Measurements from ENCODE around the gene PROKR1.
"Not testable (repeated sequence)": the region's sequence is repeated elsewhere in the genome, so short reads cannot be mapped to it uniquely, and the experiment has no call there.

The PROKR1 gene

DNA sequence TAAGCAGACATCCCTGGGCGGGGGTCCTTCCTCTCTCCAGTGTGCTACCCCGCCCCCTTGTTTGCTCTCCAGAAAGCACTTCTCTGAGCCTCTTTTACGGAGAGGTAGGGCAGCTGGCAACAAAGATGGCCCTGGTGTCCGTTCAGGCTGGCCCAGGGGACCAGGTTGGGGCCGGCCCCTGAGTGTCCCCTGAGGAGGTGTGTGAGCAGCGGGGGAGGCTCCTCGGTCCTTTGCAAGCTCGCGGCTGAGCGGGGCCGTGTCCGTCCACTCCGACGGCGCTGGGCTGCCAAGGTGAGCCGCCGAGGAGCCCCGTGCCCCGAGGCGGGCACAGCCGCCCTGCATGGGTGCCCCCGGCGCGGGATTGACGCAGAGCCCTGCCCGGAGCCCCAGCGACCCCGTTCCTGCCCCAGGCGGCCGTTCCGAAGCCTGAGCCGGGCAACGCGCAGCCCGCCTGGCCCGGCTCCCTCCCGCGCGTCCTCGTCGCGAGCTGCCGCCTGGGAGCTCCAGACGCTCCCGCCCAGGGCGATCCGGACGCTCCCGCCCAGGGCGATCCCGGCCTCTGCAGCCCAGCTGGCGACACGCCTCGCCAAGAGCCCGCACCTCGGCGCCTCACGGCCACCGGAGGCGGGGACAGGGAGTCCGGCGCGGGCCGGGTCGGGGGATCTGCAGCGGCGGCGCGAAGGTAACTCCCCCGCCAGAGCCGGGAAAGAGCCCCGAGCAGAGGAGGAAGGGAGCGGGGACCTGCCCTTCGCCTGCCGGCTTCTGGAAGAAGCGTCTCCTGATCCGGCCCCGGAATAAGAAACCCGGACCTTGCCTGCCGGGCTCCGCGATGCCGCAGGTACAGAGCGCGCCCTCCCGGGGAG is at the start of gene PROKR1:
Gene PROKR1 (plus strand): TSS at position 569 of the 863 bp plus-strand sequence. CDS start 2,243 bp downstream, outside the sequence.
- no peak for DNase-seq

DNA sequence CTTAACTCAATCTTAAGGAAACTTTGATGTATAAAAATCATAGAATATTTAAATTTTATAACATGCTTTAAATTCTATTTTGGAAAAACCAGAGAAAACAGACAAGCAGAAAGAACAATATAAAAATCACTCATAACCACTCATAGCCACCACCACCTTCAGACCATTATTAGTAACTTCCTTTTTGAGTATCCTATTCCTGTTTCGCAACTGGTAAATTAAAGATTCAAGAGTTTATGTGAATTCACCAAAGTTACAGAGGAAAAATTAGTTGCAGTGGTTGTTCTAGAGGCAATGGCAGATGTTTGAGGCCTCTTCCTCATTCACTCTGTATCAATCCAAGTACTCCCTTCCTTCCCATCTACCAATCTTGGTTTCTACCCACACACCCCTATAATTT is 49.3 kb upstream of the PROKR1 start:
- no peak for DNase-seq

DNA sequence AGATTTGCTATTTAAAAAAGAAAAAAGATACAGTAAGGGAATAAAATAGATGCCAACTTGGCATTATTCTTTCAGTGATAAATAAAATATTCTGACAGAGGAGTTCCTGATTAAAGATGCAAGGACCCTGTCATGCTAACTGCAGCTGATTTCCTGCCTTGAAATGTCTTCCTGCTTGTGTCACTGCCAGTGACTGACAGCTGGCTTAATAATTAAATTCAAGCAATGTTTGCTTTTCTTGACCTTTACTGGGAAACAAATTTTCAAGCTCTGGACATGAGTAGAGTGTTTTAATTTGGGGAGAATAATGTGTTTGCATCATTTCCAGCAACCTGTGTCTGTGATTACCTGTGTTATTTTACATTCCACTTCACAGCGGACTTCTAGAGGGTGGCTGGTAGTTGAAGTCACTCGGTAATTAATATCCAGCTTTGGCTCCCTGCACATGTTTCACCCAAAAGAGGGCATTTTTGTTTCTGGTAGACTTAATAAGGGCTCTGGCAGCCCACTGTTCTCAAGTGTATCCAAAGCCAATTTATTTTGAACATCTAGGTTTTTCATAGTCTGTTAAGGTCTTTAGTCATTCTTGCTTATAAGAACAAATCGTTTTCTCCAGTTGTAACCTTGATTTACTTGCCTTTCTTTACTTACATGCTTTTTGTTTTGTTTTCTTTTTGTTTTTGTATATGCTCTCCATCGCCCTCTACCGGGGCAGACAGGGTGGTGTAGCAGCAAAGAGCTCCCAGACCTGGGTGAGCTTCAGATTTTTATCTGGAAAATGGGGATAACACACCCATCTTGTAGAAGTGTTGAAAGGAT is 48.5 kb upstream of the PROKR1 start:
- peak; percentile 45 for DNase-seq

DNA sequence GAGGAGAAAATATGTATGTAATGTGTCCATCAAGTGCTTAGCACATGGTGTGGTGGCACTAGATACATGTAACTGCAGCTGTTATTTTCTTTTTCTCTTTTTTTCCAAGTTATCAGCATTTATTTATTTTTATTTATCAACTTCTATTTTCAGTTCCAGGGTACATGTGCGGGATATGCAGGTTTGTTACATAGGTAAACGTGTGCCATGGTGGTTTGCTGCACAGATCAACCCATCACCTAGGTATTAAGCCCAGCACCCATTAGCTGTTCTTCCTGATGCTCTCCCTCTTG is 47.9 kb upstream of the PROKR1 start:
- not testable (repeated sequence) for DNase-seq

DNA sequence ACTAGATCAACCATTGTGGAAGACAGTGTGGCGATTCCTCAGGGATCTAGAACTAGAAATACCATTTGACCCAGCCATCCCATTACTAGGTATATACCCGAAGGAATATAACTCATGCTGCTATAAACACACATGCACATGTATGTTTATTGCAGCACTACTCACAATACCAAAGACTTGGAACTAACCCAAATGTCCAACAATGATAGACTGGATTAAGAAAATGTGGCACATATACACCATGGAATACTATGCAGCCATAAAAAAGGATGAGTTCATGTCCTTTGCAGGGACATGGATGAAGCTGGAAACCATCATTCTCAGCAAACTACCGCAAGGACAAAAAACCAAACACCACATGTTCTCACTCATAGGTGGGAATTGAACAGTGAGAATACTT is 42.9 kb upstream of the PROKR1 start:
- not testable (repeated sequence) for DNase-seq

DNA sequence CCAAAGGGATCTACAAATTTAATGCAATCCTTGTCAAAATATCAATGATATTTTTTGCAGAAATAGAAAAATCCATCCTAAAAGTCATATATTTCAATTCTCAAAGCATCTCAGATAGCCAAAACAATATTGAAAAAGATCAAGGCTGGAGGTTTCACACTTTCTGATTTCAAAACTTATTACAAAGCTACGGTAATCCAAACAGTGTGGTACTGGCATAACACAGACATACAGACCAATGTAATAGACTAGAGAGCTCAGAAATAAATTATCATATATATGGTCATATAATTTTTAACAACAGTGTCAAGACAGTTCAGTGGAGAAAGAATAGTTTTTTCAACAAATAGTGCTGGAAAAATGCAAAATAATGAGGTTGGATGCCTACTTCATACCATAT is 40.3 kb upstream of the PROKR1 start:
- no peak for DNase-seq

DNA sequence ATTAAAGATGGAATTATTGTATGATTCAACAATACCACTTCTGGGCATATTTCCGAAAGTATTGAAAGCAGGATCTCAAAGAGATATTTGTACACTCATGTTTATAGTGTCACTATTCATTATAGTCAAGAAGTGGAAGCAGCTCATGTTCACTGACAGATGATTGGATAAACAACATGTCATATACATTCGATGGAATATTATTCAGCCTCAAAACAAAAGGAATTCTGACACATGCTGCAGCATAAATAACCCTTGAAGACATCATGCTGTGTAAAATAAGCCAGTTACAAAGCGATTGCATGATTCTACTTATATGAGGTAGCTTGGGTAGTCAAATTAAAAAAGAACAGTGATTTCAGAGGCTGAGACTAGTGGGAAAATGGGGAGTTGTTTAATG is 39.3 kb upstream of the PROKR1 start:
- DNase-seq: no peak

DNA sequence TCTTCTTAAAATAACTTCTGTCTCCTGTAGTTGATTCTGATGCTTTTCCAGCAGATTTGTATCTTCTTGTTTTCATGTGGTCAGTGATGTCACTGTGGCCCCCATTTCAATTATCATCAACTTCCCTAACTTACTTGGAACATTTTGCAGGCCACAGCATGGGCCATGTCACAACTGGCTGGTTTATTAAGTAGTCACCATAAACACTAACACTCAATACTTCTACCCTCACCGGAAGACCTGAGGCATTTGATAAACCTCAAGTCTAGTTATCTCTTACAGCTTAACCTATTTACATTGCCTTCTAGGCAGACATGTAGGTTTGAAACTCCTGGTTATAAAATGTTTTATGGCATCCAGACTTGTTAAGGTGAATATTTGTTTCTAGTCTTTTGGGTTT is 37.4 kb upstream of the PROKR1 start:
- no peak for DNase-seq

DNA sequence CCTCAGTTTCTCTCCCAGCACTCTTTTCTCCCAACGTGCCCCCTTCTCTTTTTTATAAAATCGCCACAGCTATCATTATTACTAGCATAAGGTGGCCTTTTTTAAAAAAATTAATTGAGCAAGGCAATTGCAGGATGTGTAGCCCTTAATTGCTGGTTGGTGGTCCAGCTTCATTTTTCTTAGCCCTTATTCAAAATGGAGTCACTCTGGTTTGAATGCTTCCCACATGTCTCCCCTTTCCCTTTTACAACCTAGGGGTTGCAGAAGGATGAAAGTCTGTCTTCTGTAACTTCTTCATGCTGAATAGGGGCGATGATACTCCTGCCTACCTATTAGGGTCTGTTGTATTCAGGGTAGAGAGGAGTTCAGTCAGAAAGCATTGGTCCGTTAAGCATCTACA is 36.6 kb upstream of the PROKR1 start:
- no peak for DNase-seq

DNA sequence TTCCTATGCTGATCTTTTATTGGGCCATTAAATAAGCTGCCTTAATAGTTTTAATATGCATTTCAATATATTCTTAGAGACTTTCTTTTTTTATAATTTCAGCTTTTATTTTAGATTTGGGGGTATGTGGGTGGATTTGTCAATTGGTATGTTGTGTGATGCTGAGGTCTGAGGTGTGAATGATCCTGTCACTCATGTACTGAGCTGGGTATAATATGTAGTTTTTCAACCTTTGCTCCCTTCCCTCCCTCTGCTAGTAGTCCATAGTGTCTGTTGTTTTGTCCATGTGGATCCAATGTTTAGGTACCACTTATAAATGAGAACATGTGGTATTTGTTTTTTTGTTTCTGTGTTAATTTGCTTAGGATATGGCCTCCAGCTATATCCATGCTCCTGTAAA is 35.5 kb upstream of the PROKR1 start:
- no peak for DNase-seq

DNA sequence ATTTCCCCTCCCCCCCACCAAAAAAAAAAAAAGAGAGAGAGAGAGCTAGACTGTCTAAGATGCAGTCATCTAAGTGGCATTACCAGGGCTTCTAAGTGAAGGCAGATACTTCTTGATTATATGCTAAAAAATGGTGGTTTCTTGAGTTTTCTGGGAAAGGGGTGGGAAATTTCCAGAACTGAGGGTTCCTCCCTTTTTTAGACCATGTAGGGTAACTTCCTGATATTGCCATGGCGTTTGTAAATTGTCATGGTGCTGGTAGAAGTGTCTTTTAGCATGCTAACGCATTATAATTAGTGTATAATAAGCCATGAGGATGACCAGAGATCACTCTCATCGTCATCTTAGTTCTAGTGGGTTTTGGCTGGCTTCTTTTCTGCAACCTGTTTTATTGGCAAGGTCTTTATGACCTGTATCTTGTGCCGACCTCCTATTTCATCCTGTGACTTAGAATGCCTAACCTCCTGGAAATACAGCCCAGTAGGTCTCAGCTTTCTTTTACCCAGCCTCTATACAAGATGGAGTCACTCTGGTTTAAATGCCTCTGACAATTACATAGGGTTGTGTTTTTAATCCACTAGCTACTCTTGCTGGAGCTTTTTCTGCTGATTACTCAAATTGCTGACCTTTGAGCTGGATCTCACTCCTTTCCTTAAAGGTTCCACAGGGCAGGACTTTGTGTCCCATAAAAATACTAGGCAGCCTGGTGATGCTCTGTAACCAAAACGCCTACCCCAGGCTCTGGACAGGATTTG is 30.4 kb upstream of the PROKR1 start:
- DNase-seq: no peak

DNA sequence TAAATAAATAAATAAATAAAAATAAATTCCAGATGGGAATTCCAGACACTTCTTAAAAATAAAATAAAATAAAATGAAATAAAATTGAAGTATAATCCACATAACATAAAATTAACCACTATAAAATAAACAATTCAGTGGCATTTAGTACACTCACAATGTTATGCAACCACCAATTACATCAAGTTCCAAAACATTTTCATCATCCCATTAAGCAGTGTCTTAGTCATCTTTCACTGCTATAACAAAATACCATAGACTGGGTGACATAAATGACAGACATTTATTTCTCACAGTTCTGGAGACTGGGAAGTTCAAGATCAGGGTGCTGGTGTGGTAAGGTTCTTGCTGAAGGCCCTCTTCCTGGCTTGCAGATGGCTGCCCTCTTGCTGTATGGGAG is 22.6 kb upstream of the PROKR1 start:
- no peak for DNase-seq

DNA sequence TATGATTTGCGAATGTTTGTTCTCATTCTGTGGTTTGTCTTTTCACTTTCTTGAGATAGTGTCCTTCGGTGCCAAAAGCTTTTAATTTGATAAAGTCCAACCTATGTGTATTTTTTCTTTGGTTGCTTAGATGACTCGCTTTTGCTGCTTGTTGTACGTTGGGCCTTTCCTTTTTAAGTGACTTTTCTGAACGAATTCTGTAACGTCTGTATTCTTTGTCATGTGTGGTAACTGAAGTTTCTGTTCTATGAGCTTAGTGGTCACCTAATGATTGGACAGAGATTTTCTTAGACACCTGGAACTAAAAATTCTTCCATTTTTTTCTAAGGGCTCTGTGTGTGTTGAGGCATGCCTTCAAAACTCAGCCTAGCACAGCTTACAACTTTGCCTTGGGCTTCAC is 19.6 kb upstream of the PROKR1 start:
- DNase-seq: no peak

DNA sequence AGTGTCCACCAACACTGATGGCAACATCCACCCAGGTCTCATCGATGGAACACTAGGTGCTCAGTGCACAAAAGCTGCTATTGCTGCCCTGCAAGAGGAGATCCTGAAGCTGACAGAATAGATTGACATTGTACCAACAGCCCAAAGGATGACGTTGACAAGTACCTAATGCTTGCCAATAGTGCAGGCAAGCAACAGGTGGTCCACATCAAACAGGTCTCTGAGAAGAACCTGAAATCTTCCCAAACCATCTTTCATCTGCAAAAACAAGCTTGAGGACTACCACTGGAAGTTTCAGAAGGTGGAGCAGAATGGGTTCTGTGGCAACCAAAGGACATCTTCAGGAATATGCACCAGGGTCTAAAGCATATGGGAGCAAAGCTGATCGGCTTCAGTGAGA is 15.8 kb upstream of the PROKR1 start:
- DNase-seq: no peak

DNA sequence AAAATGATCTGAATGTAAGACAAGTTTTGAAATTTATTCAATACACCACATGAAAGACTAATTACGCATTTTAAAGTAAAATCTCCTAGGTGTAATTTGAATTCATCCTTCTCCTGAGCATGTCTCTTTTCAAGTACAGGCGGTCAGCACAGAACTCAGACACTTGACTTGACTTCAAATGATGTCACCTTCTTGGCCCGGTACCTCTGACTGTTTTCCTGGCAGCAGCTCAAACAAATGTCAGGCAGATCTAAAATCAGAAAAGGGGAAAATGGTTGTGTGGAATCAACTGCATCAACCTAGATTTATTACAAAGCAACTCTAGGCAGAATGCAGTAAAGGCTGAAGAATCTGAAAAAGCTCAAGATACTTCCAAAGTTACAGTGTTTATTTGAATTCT is 11.4 kb upstream of the PROKR1 start:
- DNase-seq: no peak

DNA sequence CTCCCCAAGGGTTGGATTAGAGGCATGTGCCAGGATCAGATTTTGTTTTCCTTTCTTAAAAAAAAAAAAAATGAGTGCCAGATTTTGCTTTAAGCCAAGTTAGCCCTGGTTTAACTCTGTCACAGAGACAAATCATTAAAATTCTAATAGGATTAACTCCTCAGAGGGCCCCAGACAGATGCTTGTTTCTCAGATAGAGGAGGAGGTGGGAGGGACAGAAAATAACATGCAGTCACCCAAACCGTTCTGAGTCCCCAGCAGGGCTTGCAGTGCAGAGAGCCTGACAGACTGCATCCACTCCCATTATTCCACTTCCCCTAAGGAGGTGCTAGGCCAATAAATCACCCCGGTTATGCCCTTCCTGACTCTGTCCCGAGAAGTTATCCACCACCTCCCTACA is 6.3 kb upstream of the PROKR1 start:
- no peak for DNase-seq

DNA sequence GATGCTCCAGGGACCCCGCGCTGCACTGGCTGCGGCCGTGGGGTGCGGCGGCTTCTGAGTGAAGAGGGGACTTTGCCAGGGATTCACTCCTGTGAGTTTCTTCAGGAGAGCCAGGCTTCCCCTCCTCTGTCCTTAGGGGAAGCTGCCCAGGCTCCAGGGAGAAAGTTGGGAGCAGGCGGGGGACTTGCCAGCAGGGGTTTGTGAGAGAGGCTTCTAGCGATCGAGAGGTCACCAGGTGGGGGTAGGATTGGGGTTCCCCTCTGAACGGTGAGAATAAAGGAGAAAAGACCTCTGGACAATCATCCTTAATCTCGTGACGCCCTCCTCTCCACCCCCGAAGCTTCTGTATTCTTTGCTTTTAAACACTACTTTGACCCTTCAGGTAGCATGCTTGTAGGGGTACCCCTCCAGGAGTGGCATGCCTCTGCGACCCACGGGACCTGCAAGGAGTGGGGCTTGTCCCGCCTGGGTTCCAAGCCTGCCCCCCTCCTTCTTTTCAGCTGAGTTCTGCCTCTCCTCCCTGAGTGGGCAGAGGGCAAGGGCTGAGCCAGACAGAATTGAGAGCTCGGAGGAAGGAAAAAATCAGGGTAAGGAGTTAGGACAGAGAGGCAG is 601 bp downstream of the PROKR1 start:
- DNase-seq: no peak

DNA sequence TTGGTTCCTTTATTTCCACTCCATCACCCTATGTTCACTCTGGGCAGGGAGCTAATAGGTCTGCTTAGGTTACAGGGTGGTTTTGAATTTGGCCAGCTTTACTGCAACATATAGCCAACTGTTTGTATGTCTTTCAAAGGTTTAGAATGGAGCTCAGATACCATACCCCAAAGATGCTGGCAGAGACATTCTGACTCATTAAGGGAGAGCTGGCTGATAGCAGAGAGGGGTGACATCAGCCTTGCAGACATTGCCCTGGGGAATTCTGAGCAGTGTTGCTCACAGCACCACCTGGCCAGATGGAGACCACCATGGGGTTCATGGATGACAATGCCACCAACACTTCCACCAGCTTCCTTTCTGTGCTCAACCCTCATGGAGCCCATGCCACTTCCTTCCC is 2.1 kb downstream of the PROKR1 start:
- DNase-seq: no peak

DNA sequence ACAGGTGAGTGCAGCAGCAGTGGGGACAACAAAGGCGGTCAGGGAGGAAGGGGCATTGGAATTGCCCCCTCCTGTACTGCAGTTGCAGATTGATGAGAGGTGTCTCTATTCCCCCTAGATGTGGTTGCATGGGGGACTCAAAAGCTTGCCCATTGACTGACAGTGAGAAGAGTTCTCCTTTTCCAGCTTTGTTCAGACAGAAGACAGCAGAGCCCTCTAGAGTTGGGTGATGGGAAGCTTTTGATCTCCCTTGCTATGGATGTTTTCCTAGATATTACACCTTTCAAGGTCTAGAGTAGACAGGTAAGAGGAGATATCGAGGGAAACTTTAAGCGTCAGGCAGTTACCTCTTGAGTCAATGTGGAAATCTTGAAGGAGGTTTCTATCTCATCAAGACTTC is 2.9 kb downstream of the PROKR1 start:
- DNase-seq: no peak

DNA sequence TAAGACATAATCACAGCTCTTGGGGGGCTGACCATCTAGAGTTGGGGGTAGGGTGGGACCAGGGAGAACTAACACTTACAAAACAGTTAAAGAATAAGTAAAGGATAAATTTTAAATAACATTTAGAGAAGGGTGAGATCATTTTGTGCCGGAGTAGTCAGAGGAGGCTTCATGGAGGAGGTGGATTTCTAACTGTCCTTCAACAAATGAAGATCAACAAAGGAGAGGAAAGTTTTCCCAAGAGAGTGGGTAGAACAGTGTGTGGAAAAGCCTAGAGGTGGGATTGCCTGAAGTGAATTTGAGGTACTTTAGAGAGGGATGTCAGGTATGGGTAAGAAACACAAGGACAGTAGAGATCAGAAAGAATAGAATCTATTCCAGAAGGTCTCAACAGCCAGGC is 7.3 kb downstream of the PROKR1 start:
- DNase-seq: no peak

DNA sequence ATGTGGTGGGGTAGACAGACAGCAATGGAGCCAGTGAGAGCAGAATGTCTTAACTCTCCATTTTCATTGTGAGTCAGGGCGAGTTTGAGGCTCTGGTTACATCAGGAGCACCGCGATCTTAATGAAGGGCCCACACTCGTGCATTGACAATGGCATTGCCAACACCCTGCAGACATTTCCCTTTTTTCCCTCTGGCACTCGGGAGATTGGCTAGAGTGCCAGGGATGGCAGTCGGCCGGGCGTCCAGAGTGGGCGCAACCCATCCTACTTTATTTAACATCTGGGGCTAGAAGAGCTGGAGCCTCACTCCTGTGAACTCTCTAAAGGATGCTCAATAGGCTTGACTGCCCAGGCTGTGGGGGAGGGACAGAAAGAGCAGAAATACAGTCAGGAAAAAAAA is 9.7 kb downstream of the PROKR1 start:
- no peak for DNase-seq

DNA sequence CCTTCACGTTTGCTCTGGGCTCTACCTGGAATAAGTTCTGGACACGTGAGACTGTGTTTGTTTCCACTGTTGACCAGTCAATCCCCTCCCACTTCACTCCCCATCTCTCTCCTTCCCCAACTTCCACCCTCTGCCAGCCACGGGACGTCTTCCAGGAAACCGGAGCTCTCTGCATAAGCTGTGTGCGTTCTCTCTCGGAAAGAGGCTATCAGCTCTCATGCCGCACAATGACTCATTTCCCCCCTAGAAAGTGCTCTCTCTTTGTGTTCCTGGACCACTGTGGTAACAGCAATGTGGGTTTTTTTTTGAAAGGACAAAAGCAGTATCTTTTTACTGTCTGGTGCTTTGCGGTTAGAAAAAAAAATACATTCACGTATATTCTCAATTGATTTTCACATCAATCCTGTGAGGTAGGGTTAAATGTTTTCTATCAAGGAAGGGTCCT is 10.2 kb downstream of the PROKR1 start:
- peak; percentile 44 for DNase-seq

DNA sequence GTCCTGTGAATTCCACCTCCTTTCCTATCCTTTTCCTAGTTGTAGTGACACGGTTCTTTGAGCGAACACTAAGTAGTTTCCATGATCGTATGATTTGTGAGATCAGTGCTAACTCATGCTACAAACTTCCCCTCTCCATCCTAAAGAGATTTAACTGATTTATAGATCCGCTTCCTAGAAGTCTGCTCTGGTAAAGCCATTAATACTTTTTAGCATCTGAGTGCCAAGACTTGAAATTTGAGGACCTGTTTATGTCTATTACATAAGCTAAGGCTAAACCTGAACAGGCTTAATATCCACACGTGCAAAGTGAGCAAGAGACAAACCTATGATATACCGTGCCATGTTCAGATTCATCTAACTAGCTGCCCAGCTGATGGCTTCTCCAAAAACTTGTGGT is 14.9 kb downstream of the PROKR1 start:
- no peak for DNase-seq

All from activated gamma-delta T cell treated with Interleukin-2 at 50 U/mL for 16 hours (primary cell).